Spleen (tissue), 11 donors: ENCODE results near the gene BHLHE23. TPM values are rescaled to one million over a fixed set of nuclear protein-coding genes. Genes with fewer than 3 reads are reported as not detected.

Experiments
- DNase-seq: peaks from one replicate; pipeline ENCODE4 v3.0.0-alpha.2; 2020
- H3K27ac ChIP-seq, 8 donors: fragments of 200-600 bp; sonication (generic) in 7 of 8; 1 replicate in 4 of 8; 2 replicates in 4 of 8; pipeline versions ENCODE4 v1.5.0 to v1.8.0; 2016 to 2021; ENCODE audit warnings: inconsistent platforms in 4 of 8, mild to moderate bottlenecking in 4 of 8, moderate library complexity in 1 of 8
- H3K27me3 ChIP-seq, 7 donors: fragments of 200-600 bp; sonication (generic) in 6 of 7; replicated peaks in 1 of 7; 1 replicate in 4 of 7; 2 replicates in 3 of 7; pipeline versions ENCODE4 v1.5.0 to v1.8.0; 2016 to 2021; ENCODE audit warnings: inconsistent platforms in 3 of 7, mild to moderate bottlenecking in 1 of 7
- H3K36me3 ChIP-seq, 6 donors: fragments of 200-600 bp; sonication (generic) in 5 of 6; 1 replicate in 4 of 6; 2 replicates in 2 of 6; pipeline versions ENCODE4 v1.5.0 to v1.8.0; 2016 to 2021; ENCODE audit warnings: inconsistent platforms in 2 of 6
- H3K4me1 ChIP-seq, 6 donors: fragments of 200-600 bp; sonication (generic) in 5 of 6; 1 replicate in 3 of 6; 2 replicates in 3 of 6; pipeline versions ENCODE4 v1.5.0 to v1.8.0; 2016 to 2021; ENCODE audit warnings: inconsistent platforms in 3 of 6
- H3K4me3 ChIP-seq, 8 donors: fragments of 200-600 bp; sonication (generic) in 7 of 8; 1 replicate in 4 of 8; 2 replicates in 4 of 8; pipeline versions ENCODE4 v1.5.0 to v1.8.0; 2016 to 2021; ENCODE audit warnings: inconsistent platforms in 4 of 8, mild to moderate bottlenecking in 4 of 8, moderate library complexity in 2 of 8
- H3K9me3 ChIP-seq, 8 donors: fragments of 200-600 bp; sonication (generic) in 7 of 8; 1 replicate in 4 of 8; 2 replicates in 4 of 8; pipeline versions ENCODE4 v1.5.0 to v1.8.0; 2016 to 2021; ENCODE audit warnings: inconsistent platforms in 4 of 8
- POLR2A ChIP-seq, 3 donors: fragments of 450-650 bp; IDR thresholded peaks; one replicate each; pipeline ENCODE4 v1.5.1; 2017; ENCODE audit warnings: antibody characterized with exemption in 3 of 3, mild to moderate bottlenecking in 1 of 3
- POLR2AphosphoS5 ChIP-seq, 3 donors: sonication (generic); formaldehyde crosslinking; IDR thresholded peaks; one replicate each; pipeline ENCODE4 v1.5.1; 2017; ENCODE audit warnings: antibody characterized with exemption in 3 of 3
- WGBS, 5 donors: extraction: QIAGEN DNeasy Blood & Tissue Kit in 3 of 5; methylation state at CpG; one replicate each; pipeline versions ENCODE4 v1.1.5 to v1.1.7; 2013 to 2018; 5-methylcytosine and 5-hydroxymethylcytosine counted together
- intact Hi-C: fragments of 100-400 bp; cut with DNase I; formaldehyde crosslinking; loops from one replicate; pipeline ENCODE4 v1.15.0; 2023; ENCODE audit warnings: low total_unique reads
- polyA plus RNA-seq, 3 donors: library from polyadenylated mRNA; stranded (reverse); fragments of 200-250 nt; gene quantifications; one replicate each; pipeline ENCODE4 v1.2.1, GENCODE V29; 2013
- total RNA-seq, 7 donors: library from RNA; depleted of rRNA in 3 of 7; stranded (reverse); fragments of >200 nt in 3 of 7; fragmentation: NEBNext Ultra II Directional in 4 of 7; extraction: Animal tissue kit (Norgen Biotek cat#: 25700) in 4 of 7; gene quantifications; one replicate each; pipeline versions ENCODE4 v1.1.0 to v1.2.1, GENCODE V29; 2016 to 2021
- TF ChIP-seq, protein P1 (sequence below), 11 experiments: fragments of 200-600 bp in 7 of 11; fragments of 450-650 bp in 4 of 11; sonication (generic) in 4 of 11; IDR thresholded peaks in 8 of 11; conservative IDR thresholded peaks in 3 of 11; 1 replicate in 7 of 11; 2 replicates in 4 of 11; pipeline versions ENCODE4 v1.4.0 to v1.8.0; 2016 to 2021; ENCODE audit warnings: antibody characterized with exemption in 11 of 11, inconsistent platforms in 4 of 11, mild to moderate bottlenecking in 1 of 11
- donor health status: healthy with polysubstance abuse.
- donor health status: DM: no; HTN: no; CAD: no; lungs with moderate emphysema.
- donor health status: DM: no; HTN: no; CAD: no.
- donor health status: Bipolar disorder and iron deficiency.
- donor health status: healthy.
- donor health status: DM: no; HTN: no; CAD: no.
- donor health status: DM: yes; HTN: yes; CAD: no.

The BHLHE23 gene
- total and polyA plus RNA-seq, 10 donors = not detected

DNA sequence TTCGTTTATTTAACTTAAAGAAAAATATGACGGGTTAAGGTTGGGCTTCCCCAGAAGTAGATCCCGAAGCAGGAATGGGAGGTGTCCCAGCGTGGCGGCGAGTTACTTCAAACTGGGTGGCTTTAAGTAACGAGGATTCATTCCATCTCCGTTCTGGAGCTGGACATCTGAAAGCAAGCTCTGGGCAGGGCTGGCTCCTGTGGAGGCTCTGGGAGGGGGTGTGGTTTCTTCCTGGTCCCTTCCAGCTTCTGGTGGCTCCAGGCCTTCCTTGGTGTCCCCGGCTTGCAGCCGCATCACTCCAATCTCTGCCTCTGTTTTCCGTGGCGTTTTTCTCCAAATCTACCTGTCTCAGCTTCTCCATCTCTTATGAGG, 47.3 kb upstream of the BHLHE23 start:
- H3K9me3 ChIP-seq = no peaks in the 10 kb centered on the region
- DNase-seq = peak; percentile 48
- WGBS, 5 donors = 79 to 90% (median 87%) methylated on average over 12 of the region's 12 CpGs
- H3K27ac ChIP-seq = no peak overlapping the region
- TF ChIP-seq POLR2AphosphoS5 (IDR thresholded peaks at IDR 0.05) (no peak), POLR2A (IDR thresholded peaks at IDR 0.05) (no peak)
- TF ChIP-seq, protein P1, sequence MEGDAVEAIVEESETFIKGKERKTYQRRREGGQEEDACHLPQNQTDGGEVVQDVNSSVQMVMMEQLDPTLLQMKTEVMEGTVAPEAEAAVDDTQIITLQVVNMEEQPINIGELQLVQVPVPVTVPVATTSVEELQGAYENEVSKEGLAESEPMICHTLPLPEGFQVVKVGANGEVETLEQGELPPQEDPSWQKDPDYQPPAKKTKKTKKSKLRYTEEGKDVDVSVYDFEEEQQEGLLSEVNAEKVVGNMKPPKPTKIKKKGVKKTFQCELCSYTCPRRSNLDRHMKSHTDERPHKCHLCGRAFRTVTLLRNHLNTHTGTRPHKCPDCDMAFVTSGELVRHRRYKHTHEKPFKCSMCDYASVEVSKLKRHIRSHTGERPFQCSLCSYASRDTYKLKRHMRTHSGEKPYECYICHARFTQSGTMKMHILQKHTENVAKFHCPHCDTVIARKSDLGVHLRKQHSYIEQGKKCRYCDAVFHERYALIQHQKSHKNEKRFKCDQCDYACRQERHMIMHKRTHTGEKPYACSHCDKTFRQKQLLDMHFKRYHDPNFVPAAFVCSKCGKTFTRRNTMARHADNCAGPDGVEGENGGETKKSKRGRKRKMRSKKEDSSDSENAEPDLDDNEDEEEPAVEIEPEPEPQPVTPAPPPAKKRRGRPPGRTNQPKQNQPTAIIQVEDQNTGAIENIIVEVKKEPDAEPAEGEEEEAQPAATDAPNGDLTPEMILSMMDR (IDR thresholded peaks at IDR 0.05 in 8 of 11, conservative IDR thresholded peaks at IDR 0.05 in 3 of 11) = no peak
- no peaks in the 10 kb centered on the region for H3K36me3 ChIP-seq
- peaks cover 0 to 10% (median 7%) of the 10 kb centered on the region in 6 donors for H3K4me1 ChIP-seq
- H3K27me3 ChIP-seq = peaks cover 0 to 87% (median 25%) of the 10 kb centered on the region in 7 donors
- intact Hi-C loops = no loop called here
- no peak overlapping the region for H3K4me3 ChIP-seq

DNA sequence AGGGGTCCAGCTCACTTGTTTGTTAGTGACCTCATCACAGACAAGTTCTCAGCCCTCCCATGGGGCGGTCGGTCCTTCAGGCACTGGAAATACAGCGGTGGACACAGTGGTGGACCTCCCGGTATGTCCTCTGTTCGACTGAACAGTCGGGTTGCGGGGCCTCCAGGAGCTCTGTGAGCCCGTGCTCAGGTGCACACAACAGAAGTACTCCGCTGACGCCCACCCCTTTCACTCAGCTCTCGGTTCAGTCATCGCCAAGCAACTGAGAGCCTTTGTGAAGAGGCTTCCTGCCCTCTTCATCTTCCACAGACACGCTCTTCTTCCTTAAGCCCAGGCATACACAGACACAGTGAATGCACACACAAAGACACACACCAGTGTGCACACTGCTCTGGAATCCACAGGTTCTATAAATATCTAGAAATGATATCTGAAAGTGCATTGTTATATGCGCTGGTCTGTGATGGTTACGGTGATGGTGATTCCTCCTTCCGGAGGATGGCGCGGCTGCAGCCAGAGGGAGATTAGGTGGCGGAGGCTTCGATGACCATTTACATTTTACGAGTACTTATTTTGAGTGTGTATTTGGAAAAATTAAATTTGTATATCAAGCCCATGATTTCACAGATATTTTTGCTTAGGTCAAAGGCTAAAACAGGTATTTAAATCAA, 46.8 kb upstream of the BHLHE23 start:
- Histone ChIP-seq H3K36me3 (no peaks in the 10 kb centered on the region), H3K4me1 (peaks cover 0 to 10% (median 7%) of the 10 kb centered on the region in 6 donors), H3K4me3 (no peak overlapping the region), H3K27ac (no peak overlapping the region), H3K27me3 (peaks cover 0 to 82% (median 20%) of the 10 kb centered on the region in 7 donors), H3K9me3 (no peaks in the 10 kb centered on the region)
- DNase-seq = peak; percentile 41
- TF ChIP-seq POLR2A (IDR thresholded peaks at IDR 0.05) (no peak), POLR2AphosphoS5 (IDR thresholded peaks at IDR 0.05) (no peak)
- TF ChIP-seq, protein P1 (IDR thresholded peaks at IDR 0.05 in 8 of 11, conservative IDR thresholded peaks at IDR 0.05 in 3 of 11) = no peak
- WGBS, 5 donors = 72 to 88% (median 75%) methylated on average over 21 of the region's 21 CpGs
- intact Hi-C loops = no loop called here

DNA sequence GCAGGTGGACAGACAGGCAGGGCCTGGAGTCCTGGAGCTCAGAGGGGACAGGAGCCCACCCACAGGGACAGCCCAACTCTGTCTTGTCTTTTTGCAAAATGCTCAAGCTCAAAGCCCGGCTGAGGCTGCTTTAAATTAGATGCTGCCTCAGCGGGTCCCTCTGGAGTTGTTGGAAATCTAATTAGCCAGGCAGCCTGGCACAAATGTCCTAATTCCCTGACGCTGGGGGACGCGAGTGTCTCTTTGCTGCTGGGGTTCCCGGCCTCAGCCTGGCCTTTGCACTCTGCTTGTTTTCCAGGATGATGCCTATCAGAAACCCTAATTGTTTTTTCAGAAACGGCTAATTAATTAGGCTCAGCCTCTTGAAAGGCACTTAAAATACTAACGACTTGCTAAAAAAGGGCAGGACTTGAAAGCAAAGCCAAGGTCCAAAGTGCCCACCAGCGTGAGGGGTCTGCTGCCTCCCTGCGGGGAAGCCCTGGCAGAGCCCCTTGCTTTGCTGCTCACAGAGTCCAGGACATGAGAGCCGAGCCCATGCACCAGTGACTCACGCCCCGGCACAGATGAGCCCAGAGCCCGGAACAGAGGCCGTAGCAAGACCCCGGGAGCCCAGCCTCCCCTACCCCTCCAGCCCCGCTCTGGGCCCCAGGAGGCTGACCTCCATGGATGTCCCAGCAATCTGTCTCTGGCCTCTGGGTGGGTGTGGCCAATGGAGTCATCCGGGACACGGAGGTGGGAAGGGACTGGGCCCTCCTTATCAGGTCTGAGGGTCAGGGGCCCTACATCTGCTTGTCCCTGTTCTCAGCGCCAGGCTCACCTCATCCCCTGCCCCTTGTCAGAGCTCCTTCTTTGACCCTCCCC, 46.0 kb upstream of the BHLHE23 start:
- intact Hi-C loops = no loop called here
- no peak overlapping the region for H3K27ac ChIP-seq
- peaks cover 0 to 7% (median 0%) of the 10 kb centered on the region in 8 donors for H3K9me3 ChIP-seq
- WGBS, 5 donors = 37 to 49% (median 45%) methylated on average over 15 to 20 of the region's 20 CpGs
- DNase-seq = peak; percentile 64
- TF ChIP-seq POLR2A (IDR thresholded peaks at IDR 0.05) (no peak), POLR2AphosphoS5 (IDR thresholded peaks at IDR 0.05) (no peak)
- TF ChIP-seq, protein P1 (IDR thresholded peaks at IDR 0.05 in 8 of 11, conservative IDR thresholded peaks at IDR 0.05 in 3 of 11) = no peak
- no peak overlapping the region for H3K4me3 ChIP-seq
- H3K4me1 ChIP-seq = peaks cover 0 to 10% (median 7%) of the 10 kb centered on the region in 6 donors
- no peaks in the 10 kb centered on the region for H3K36me3 ChIP-seq
- H3K27me3 ChIP-seq = peaks cover 0 to 75% (median 13%) of the 10 kb centered on the region in 7 donors

DNA sequence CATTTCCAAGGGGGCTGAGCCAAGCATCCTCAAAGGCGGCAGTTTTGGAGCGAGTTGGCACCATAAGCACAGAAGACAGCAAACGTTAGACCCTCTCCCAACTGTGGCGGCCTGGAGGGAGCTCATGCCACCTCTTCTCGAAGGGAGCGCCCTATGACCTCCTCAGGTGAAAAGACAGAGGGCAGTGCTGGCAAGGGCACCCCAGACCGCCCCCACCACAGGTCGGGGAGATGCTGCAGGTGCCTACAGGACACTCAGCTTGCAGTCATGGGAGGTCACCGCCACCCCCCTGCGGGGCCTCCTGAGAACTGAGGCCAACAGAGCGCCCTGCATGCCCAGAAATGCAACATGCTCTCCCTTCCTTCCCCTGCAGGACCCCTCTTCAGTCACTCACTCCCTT, 45.1 kb upstream of the BHLHE23 start:
- H3K36me3 ChIP-seq = no peaks in the 10 kb centered on the region
- 75 to 90% (median 83%) methylated on average over 3 to 11 of the region's 11 CpGs for WGBS, 5 donors

More for the DNA sequence above, 45.1 kb upstream of the BHLHE23 start:
- Histone ChIP-seq H3K9me3 (peaks cover 0 to 9% (median 0%) of the 10 kb centered on the region in 8 donors), H3K4me1 (peaks cover 0 to 10% (median 7%) of the 10 kb centered on the region in 6 donors), H3K4me3 (no peak overlapping the region), H3K27ac (no peak overlapping the region), H3K27me3 (peaks cover 0 to 76% (median 13%) of the 10 kb centered on the region in 7 donors)
- no peak for TF ChIP-seq POLR2AphosphoS5 (IDR thresholded peaks at IDR 0.05)
- TF ChIP-seq POLR2A (IDR thresholded peaks at IDR 0.05) = no peak
- TF ChIP-seq, protein P1 (IDR thresholded peaks at IDR 0.05 in 8 of 11, conservative IDR thresholded peaks at IDR 0.05 in 3 of 11) = no peak
- intact Hi-C loops = no loop called here
- DNase-seq = peak; percentile 44
